ENCODE measurements around the gene NUP153. TPM values are rescaled to one million over a fixed set of nuclear protein-coding genes. Genes with fewer than 3 reads are reported as not detected.

The NUP153 gene
- total and polyA plus RNA-seq, 10 of the 15 experiments (the other 5 are each of a cell fraction or from before 2014, with no cell fraction given) = 13.9 to 77.7 (median 56.2) TPM

GRCh38 chr6:17705428-17705777, 1.3 kb downstream of the NUP153 start:
- peak; percentile 16 for ATAC-seq
- no TSS peak for BruUV-seq (replicated peaks)
- SMC1A ChIA-PET (ENCODE audit: uncharacterized antibody, unreplicated experiment) = no interaction called here
- peak overlapping the region; percentile 99 for H3K9ac ChIP-seq (ENCODE audit: control insufficient read depth, insufficient read depth, low read length)
- H2AFZ ChIP-seq (ENCODE audit: control insufficient read depth, low read depth, low read length) = peak overlapping the region; percentile 56; the same call in 1 of the 2 replicates
- 1% methylated on average over 7 of the region's 10 CpGs for WGBS (ENCODE audit: insufficient coverage, insufficient replicate concordance, low lambda C conversion rate, missing lambda C conversion rate)
- H4K20me1 ChIP-seq (ENCODE audit: control insufficient read depth, insufficient read depth) = no peaks in the 10 kb centered on the region
- TF ChIP-seq EGR1 (IDR thresholded peaks at IDR 0.05; ENCODE audit: borderline replicate concordance in 1 of 2, low read depth in 2 of 2, low read length in 2 of 2) = peak in 1 of 2 experiments; percentile 57; a peak in 1 of 3 replicates
- TF ChIP-seq CREB1 (IDR thresholded peaks at IDR 0.05; ENCODE audit: low read depth) = 0 out of 2 replicates have a peak, but pooled peaks have one; percentile 20
- TF ChIP-seq, protein P1, sequence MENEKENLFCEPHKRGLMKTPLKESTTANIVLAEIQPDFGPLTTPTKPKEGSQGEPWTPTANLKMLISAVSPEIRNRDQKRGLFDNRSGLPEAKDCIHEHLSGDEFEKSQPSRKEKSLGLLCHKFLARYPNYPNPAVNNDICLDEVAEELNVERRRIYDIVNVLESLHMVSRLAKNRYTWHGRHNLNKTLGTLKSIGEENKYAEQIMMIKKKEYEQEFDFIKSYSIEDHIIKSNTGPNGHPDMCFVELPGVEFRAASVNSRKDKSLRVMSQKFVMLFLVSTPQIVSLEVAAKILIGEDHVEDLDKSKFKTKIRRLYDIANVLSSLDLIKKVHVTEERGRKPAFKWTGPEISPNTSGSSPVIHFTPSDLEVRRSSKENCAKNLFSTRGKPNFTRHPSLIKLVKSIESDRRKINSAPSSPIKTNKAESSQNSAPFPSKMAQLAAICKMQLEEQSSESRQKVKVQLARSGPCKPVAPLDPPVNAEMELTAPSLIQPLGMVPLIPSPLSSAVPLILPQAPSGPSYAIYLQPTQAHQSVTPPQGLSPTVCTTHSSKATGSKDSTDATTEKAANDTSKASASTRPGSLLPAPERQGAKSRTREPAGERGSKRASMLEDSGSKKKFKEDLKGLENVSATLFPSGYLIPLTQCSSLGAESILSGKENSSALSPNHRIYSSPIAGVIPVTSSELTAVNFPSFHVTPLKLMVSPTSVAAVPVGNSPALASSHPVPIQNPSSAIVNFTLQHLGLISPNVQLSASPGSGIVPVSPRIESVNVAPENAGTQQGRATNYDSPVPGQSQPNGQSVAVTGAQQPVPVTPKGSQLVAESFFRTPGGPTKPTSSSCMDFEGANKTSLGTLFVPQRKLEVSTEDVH (IDR thresholded peaks at IDR 0.05; ENCODE audit: low read depth, partially characterized antibody) = no peak
- TF ChIP-seq MEF2A (IDR thresholded peaks at IDR 0.05; ENCODE audit: insufficient read depth, low read depth, low read length) = no peak
- 0 out of 2 replicates have a peak, but pooled peaks have one; percentile 61 for TF ChIP-seq MTA3 (IDR thresholded peaks at IDR 0.05; ENCODE audit: borderline replicate concordance, low read length)
- TF ChIP-seq, protein P2, sequence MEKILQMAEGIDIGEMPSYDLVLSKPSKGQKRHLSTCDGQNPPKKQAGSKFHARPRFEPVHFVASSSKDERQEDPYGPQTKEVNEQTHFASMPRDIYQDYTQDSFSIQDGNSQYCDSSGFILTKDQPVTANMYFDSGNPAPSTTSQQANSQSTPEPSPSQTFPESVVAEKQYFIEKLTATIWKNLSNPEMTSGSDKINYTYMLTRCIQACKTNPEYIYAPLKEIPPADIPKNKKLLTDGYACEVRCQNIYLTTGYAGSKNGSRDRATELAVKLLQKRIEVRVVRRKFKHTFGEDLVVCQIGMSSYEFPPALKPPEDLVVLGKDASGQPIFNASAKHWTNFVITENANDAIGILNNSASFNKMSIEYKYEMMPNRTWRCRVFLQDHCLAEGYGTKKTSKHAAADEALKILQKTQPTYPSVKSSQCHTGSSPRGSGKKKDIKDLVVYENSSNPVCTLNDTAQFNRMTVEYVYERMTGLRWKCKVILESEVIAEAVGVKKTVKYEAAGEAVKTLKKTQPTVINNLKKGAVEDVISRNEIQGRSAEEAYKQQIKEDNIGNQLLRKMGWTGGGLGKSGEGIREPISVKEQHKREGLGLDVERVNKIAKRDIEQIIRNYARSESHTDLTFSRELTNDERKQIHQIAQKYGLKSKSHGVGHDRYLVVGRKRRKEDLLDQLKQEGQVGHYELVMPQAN (conservative IDR thresholded peaks at IDR 0.05) = peak; percentile 27; the same call in 1 of the 2 replicates
- H3K79me2 ChIP-seq (ENCODE audit: control insufficient read depth, insufficient read depth, low read length) = peaks cover 66% of the 10 kb centered on the region
- in situ Hi-C loops (cut with MboI) = no loop called here
- H3K4me2 ChIP-seq (ENCODE audit: control insufficient read depth, insufficient read depth) = peak overlapping the region; percentile 66; the same call in 1 of the 2 replicates
- CTCF ChIA-PET = interaction anchor here (1.0 kb wide), 2 partner anchors 9 to 47 kb away, joined by 3 to 6 read pairs; no protein-coding TSS in a partner anchor
- peak overlapping the region; percentile 95 for H3K4me3 ChIP-seq
- POLR2A ChIA-PET = interaction anchor here (0.7 to 1.5 kb wide), 2 partner anchors 11 to 550 kb away, joined by 3 read pairs; no protein-coding TSS in a partner anchor
- no peaks in the 10 kb centered on the region for H3K9me3 ChIP-seq (replicated peaks; ENCODE audit: control insufficient read depth, insufficient read depth, low read length)
- peak overlapping the region; percentile 96 for H3K27ac ChIP-seq (ENCODE audit: control insufficient read depth, insufficient read depth)
- RAD21 ChIA-PET (ENCODE audit: unreplicated experiment) = interaction anchor here (0.6 to 2.1 kb wide), 3 partner anchors 9 to 105 kb away, joined by 3 to 7 read pairs (median 4); partner anchors contain the start of gene FAM8A1
- DNase-seq (ENCODE audit: low read depth, low spot score) = no peak
- H3K27me3 ChIP-seq (replicated peaks in 1 of 2; ENCODE audit: control insufficient read depth in 2 of 2, insufficient read depth in 2 of 2, low read length in 1 of 2) = no peaks in the 10 kb centered on the region
- no peaks in the 10 kb centered on the region for H3K36me3 ChIP-seq (ENCODE audit: control insufficient read depth in 2 of 2, insufficient read depth in 2 of 2, low read length in 1 of 2)
- intact Hi-C loops (cut with micrococcal nuclease; ENCODE audit: unreplicated experiment) = loop anchor here (5.0 to 10.0 kb wide), 3 partner anchors 282 to 557 kb away; partner anchors contain the start of genes DEK, KDM1B, KIF13A and TPMT
- FAIRE-seq = no peak
- H3K4me1 ChIP-seq (ENCODE audit: control insufficient read depth, insufficient read depth, low read length) = no peaks in the 10 kb centered on the region

Data from GM12878 (cell line).